DMS53 (cell line): ENCODE measurements around the gene MAGED4.
"Not testable (repeated sequence)": the region's sequence is repeated elsewhere in the genome, so short reads cannot be mapped to it uniquely, and the experiment has no call there.

Experiments
- DNase-seq: peaks from one replicate; lab custom pipeline; 2025; lab: John Stamatoyannopoulos, UW

MAGED4 gene

DNA sequence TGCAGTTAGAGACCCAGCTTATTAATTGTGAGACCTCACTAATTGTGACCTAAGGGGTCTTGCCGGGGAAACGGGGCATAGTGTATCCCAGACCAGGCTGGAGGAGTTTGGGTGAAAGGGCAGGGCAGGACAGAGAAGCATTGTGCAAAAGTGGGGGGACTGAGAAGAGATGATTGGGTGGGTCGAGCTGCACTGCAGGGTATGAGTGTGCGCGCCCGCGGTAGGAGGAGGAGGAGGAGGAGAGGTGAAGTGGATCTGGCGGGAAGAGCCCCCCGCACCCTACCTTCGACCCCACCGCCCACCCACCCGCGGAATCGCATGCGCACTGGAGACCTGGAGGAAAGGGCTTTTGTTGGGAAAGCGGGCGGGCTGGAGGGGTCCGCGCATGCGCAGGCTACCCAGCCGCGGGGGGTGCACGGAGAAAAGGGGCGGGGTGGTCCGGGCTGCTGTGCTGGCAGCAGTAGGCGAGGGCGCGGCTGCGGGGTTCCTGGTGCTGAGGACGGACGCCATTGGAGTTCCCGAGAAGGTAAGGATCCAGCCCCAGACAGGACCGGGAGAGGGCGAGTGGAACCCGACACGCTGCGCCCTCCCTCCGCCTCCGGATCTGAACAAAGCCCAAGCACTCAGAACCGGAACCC lies at the start of gene MAGED4:
Gene MAGED4, plus strand, starts transcription at position 449 of the 638 bp plus-strand sequence. CDS start 1,035 bp downstream, outside the sequence.
- not testable (repeated sequence) for DNase-seq

GRCh38 chrX:52138830-52139544 lies 45.7 kb upstream of the MAGED4 start:
- DNase-seq: no peak

DNA sequence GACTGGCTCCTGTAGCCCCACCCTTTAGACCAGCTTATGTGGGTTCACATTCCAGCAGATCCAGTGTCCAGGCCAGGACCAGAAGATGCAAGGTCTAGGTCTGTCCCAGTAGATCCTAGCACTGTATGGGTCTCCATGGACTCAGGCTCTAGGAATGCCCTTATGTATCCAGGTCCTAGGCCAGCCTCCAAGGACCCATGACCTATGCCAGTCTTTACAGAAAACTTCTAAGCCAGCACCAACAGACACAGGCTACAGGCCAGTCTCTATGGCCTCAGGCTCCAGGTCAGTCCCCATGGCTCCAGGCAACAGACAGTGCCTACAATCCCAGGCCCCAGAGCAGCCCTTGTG lies 45.2 kb upstream of the MAGED4 start:
- no peak for DNase-seq

DNA sequence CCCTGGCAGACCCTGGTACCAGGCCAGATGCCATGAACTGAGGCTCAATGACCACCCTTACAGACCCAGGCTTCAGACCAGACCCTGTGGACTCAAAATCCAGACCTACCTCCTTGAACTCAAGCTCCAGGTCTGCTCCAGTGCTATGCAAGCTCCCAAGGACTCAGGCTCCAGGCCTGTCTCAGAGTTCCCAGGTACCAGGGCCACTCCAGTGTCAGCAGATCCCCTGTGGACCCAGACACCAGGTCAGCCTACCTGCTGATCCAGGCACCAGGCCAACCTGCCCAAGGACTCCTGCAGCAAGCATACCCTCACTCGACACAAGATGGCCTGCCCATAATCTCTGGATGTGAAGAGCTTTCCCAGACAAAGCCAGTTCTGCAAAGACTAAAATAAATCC lies 44.7 kb upstream of the MAGED4 start:
- no peak for DNase-seq

- not testable (repeated sequence) for DNase-seq
These were observed 34.0 kb upstream of the MAGED4 start for GRCh38 chrX:52150667-52151066.

- not testable (repeated sequence) for DNase-seq
These were observed 24.5 kb upstream of the MAGED4 start for GRCh38 chrX:52160140-52160539.

DNA sequence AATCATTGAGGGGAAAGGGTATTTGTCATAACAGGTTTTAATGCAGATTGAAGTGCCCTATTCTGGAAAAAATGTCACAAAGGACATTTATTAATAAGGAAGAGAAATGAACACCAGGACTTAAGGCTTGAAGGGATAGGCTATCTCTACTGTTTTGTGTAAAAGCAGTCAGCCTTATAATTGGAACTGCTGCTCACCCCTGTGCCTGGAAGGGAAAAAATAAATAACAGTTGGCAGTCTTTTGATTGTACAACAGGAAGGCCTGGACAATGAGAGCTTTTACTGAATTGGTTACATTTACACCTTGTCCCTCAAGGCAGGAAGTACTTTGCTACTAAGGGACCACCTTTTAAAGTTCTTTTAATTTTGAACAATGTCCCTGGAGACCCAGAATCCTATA lies 17.8 kb upstream of the MAGED4 start:
- DNase-seq: no peak

- DNase-seq: not testable (repeated sequence)
These were observed 13.6 kb upstream of the MAGED4 start for GRCh38 chrX:52171055-52171454.

- not testable (repeated sequence) for DNase-seq
These were observed 378 bp downstream of the MAGED4 start for GRCh38 chrX:52185078-52185453.

GRCh38 chrX:52211405-52211804 lies 26.7 kb downstream of the MAGED4 start:
- not testable (repeated sequence) for DNase-seq

DNA sequence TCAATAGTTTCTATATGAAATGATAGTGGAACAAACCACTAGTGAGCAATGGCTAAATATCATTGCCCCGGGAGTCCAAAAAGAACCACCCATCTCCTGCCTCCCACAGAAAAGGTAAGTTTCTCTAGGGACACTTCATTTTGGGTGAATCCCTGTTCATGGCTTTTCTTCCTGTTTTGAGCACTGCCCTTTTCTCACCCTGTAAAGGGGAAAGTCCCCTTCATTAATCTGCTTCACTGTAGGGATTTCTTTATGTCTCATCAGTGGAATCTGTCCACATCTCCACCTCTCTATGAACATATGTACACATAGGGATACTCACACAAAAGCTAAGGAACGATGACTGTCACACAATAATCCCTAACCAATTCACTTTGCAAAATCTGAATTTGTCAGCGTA lies 28.6 kb downstream of the MAGED4 start:
- no peak for DNase-seq

DNA sequence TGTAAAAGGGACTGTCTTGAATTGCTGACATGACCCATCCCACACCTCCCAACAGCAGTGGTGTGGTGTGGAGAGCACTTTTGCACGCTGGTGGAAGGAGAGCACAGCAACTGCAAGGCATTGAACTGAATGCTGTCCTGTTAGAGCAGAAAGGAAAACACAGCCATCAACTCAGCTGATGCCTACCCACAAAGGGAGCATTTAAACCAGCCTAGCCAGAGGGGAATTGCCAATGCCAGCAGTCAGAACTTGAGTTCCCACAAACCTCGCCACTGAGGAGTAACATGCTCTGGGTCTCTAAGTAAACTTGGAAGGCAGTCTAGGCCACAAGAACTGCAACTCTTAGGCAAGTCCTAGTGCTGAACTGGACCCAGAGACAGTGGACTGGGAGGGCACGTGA lies 31.9 kb downstream of the MAGED4 start:
- DNase-seq: no peak

GRCh38 chrX:52217494-52218160 lies 32.9 kb downstream of the MAGED4 start:
- DNase-seq: no peak

- no peak for DNase-seq
These were observed 36.2 kb downstream of the MAGED4 start for GRCh38 chrX:52220936-52221335.
